Peyer's patch (tissue), 4 donors: ENCODE data around the gene MGST2.

ENCODE experiments used
- POLR2A ChIP-seq, 2 donors: fragments of 450-650 bp; IDR thresholded peaks; one replicate each; pipeline ENCODE4 v1.5.1; 2017; ENCODE audit warnings: antibody characterized with exemption in 2 of 2, mild to moderate bottlenecking in 2 of 2, moderate library complexity in 2 of 2
- TF ChIP-seq, protein P1 (sequence below), 6 experiments: fragments of 450-650 bp in 4 of 6; fragments of 200-600 bp in 2 of 6; sonication (generic) in 1 of 6; IDR thresholded peaks; one replicate each; pipeline ENCODE4 v1.5.1; 2017 to 2019; ENCODE audit warnings: antibody characterized with exemption in 6 of 6, mild to moderate bottlenecking in 3 of 6, moderate library complexity in 1 of 6

DNA sequence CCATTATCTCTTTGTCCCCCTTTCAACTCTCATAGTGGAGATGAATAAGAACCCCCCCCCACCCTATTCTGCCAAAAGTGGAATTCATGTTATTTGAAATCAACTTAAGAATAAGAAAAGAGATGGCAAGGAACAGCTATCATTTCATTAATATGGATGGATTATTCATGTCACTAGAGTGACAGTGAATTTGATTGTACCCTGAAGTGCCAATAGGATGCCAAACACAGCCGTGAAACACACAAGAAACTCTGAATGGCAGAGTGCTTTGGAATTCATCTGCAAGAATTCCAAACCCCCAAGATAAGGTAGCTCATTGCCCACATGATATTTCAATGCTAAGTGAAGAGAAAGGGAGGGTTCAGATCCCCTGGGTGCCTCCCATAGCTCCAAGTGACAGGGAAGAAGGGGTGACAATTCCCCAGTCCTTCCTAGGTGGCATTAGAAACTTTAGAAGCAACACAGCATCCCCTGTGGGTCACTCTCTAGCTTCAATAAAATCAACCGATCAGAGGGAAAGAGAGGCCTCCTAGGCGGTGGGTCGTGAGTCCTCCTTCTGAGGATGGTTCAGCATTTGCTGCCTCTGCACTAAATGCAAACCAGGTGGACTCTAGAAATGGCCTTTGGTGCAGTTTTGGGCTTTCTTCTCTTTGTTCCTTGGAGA lies 84.3 kb downstream of the MGST2 start:
- TF ChIP-seq, protein P1, sequence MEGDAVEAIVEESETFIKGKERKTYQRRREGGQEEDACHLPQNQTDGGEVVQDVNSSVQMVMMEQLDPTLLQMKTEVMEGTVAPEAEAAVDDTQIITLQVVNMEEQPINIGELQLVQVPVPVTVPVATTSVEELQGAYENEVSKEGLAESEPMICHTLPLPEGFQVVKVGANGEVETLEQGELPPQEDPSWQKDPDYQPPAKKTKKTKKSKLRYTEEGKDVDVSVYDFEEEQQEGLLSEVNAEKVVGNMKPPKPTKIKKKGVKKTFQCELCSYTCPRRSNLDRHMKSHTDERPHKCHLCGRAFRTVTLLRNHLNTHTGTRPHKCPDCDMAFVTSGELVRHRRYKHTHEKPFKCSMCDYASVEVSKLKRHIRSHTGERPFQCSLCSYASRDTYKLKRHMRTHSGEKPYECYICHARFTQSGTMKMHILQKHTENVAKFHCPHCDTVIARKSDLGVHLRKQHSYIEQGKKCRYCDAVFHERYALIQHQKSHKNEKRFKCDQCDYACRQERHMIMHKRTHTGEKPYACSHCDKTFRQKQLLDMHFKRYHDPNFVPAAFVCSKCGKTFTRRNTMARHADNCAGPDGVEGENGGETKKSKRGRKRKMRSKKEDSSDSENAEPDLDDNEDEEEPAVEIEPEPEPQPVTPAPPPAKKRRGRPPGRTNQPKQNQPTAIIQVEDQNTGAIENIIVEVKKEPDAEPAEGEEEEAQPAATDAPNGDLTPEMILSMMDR (IDR thresholded peaks at IDR 0.05): no peak
- no peak for TF ChIP-seq POLR2A (IDR thresholded peaks at IDR 0.05)
